ENCODE measurements around the gene GATA2. TPM values are rescaled to one million over a fixed set of nuclear protein-coding genes. Genes with fewer than 3 reads are reported as not detected.

GATA2 gene
- total RNA-seq, 3 donors from 2014 or later (not counting 1 experiment from before 2014, with no cell fraction given), result 0.92 to 225 (median 8.4) TPM

- intact Hi-C loops (cut with micrococcal nuclease), result no loop called here
- H3K27ac Mint-ChIP-seq, result no peak overlapping the region
Observed at GRCh38 chr3:128468285-128468790, 24.7 kb downstream of the GATA2 start.

GRCh38 chr3:128466840-128467541, 26.0 kb downstream of the GATA2 start, which contains the start of gene DNAJB8:
DNAJB8 (minus strand) TSS chr3:128466890; CDS start chr3:128463245, 3,645 bp downstream.
- no peak within 1 kb of the TSS for H3K27ac ChIP-seq (ENCODE audit: low read length)
- peaks cover 0 to 16% of the 10 kb centered on the region in 2 donors for H3K27me3 Mint-ChIP-seq (ENCODE audit: low read depth in 2 of 2)
- no peak for TF ChIP-seq CTCF (IDR thresholded peaks at IDR 0.05)
- no peaks in the 10 kb centered on the region for H3K36me3 Mint-ChIP-seq
- no peaks in the 10 kb centered on the region for H3K9me3 ChIP-seq (ENCODE audit: control insufficient read depth, insufficient read depth, low read length)
- no peaks in the 10 kb centered on the region for H3K27me3 ChIP-seq (ENCODE audit: control insufficient read depth, insufficient read depth, low read length)
- no peaks in the 10 kb centered on the region for H3K9me3 Mint-ChIP-seq
- peaks cover 12 to 17% of the 10 kb centered on the region in 2 donors for H3K4me1 Mint-ChIP-seq
- peak; percentile 80 to 85 (median 82) for ATAC-seq
- intact Hi-C loops (cut with micrococcal nuclease), result no loop called here
- no peak within 1 kb of the TSS for H3K4me3 Mint-ChIP-seq
- peak within 1 kb of the TSS in 1 of 2 donors; percentile 73 for H3K27ac Mint-ChIP-seq
- H3K36me3 ChIP-seq (ENCODE audit: control insufficient read depth, insufficient read depth, low read length), result no peaks in the 10 kb centered on the region
- peaks cover 7% of the 10 kb centered on the region for H3K4me1 ChIP-seq (ENCODE audit: control insufficient read depth, insufficient read depth, low read length)
- WGBS (ENCODE audit: insufficient coverage), result 61% methylated on average over 14 of the region's 14 CpGs
- DNase-seq, result peak; percentile 26 to 52
- H3K4me3 ChIP-seq (ENCODE audit: low read length), result no peak within 1 kb of the TSS

More at GRCh38 chr3:128468285-128468790, 24.7 kb downstream of the GATA2 start:
- no peak overlapping the region for H3K27ac ChIP-seq (ENCODE audit: low read length)
- no peaks in the 10 kb centered on the region for H3K36me3 ChIP-seq (ENCODE audit: control insufficient read depth, insufficient read depth, low read length)
- Mint-ChIP-seq H3K4me3 (no peak overlapping the region), H3K27me3 (ENCODE audit: low read depth in 2 of 2) (peaks cover 0 to 22% of the 10 kb centered on the region in 2 donors), H3K4me1 (peaks cover 12 to 17% of the 10 kb centered on the region in 2 donors), H3K9me3 (no peaks in the 10 kb centered on the region), H3K36me3 (no peaks in the 10 kb centered on the region)
- 92% methylated on average over 17 of the region's 17 CpGs for WGBS (ENCODE audit: insufficient coverage)
- peaks cover 7% of the 10 kb centered on the region for H3K4me1 ChIP-seq (ENCODE audit: control insufficient read depth, insufficient read depth, low read length)
- DNase-seq (no peak), ATAC-seq (no peak)
- TF ChIP-seq CTCF (IDR thresholded peaks at IDR 0.05), result no peak
- no peaks in the 10 kb centered on the region for H3K9me3 ChIP-seq (ENCODE audit: control insufficient read depth, insufficient read depth, low read length)
- no peaks in the 10 kb centered on the region for H3K27me3 ChIP-seq (ENCODE audit: control insufficient read depth, insufficient read depth, low read length)
- H3K4me3 ChIP-seq (ENCODE audit: low read length), result no peak overlapping the region

- 56% methylated on average over 1 of the region's 1 CpG for WGBS (ENCODE audit: insufficient coverage)
- H3K27ac ChIP-seq (ENCODE audit: low read length), result no peak overlapping the region
- Mint-ChIP-seq H3K9me3 (no peaks in the 10 kb centered on the region), H3K27me3 (ENCODE audit: low read depth in 2 of 2) (peaks cover 0 to 12% of the 10 kb centered on the region in 2 donors), H3K4me3 (no peak overlapping the region), H3K4me1 (peaks cover 12 to 17% of the 10 kb centered on the region in 2 donors), H3K36me3 (no peaks in the 10 kb centered on the region), H3K27ac (no peak overlapping the region)
- no peaks in the 10 kb centered on the region for H3K36me3 ChIP-seq (ENCODE audit: control insufficient read depth, insufficient read depth, low read length)
- ATAC-seq (no peak), DNase-seq (no peak)
- H3K4me3 ChIP-seq (ENCODE audit: low read length), result no peak overlapping the region
- no peak for TF ChIP-seq CTCF (IDR thresholded peaks at IDR 0.05)
- H3K27me3 ChIP-seq (ENCODE audit: control insufficient read depth, insufficient read depth, low read length), result no peaks in the 10 kb centered on the region
- no peaks in the 10 kb centered on the region for H3K9me3 ChIP-seq (ENCODE audit: control insufficient read depth, insufficient read depth, low read length)
- intact Hi-C loops (cut with micrococcal nuclease), result no loop called here
- peaks cover 7% of the 10 kb centered on the region for H3K4me1 ChIP-seq (ENCODE audit: control insufficient read depth, insufficient read depth, low read length)
Observed at GRCh38 chr3:128464702-128465101, 28.3 kb downstream of the GATA2 start.
